KG1 (cell line): Measurements from ENCODE around the gene ZNF366.
"Not testable (repeated sequence)": the region's sequence is repeated elsewhere in the genome, so short reads cannot be mapped to it uniquely, and the experiment has no call there.

Experiments used
- DNase-seq: peaks from one replicate; lab custom pipeline; 2025; lab: John Stamatoyannopoulos, UW

The ZNF366 gene

DNA sequence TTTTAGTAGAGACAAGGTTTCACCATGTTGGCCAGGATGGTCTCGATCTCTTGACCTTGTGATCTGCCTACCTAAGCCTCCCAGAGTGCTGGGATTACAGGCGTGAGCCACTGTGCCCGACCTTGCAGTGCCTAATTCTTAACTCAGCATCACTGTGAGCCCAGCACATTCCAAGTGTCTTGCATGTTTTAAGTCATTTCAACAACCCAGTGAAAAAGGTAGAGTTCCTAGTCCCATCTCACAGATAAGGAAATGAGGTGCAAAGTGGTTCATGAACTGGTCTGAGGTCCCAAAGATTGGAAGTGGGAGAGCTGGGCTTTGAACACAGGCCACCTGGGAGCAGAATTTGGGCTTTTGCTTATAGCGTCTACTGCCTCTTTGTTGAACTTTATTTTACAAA is 68.0 kb downstream of the ZNF366 start:
- no peak for DNase-seq

DNA sequence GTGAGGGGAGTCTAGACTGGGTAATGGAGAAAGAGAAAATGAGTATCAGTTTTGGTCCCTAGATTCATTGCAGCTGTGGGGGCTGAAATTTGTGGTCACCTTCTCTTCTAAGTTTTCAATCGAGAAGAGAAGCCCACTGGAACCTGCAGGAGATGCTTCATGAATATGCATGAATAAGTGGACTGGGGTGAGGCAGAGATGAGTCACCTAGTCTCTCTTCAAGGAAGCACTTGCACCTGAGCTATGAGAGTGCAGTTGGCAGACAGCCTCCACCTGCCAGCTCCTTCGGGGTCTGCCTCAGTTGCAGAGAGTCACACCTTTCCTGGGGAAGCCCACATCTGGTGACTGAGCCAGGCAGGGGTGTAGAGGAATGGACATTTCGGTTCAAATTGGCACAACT is 69.1 kb downstream of the ZNF366 start:
- DNase-seq, result no peak

DNA sequence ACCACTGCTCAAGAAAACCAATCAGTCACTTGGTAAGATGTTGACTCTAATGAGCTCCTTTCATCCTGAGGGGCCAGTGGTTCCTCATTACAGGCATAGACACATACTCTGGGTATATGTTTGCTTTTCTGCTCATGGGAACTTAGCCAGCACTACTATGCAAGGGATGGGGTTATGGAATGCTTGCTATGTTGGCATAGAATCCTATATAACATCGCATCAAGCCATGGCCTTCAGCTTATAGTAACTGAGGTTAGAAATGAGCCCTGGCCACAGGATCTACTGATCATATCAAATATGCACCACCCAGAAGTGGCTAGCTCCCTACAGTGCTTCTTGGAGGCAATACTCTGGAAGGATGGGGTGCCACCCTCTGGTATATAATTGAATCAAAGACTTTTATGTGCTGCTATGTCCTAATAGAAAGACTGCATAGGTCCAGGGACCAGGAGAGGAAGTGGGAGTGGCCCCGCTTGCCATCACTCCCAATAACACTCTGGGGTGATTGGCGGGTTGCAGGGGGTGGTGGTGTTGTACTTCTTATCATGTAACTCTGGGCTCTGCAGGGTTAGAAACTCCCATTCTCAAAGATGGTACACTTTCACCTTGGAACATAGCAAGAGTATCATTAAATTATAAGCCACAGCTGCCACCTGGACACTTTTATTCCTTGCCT is 70.3 kb downstream of the ZNF366 start:
- DNase-seq, result no peak

DNA sequence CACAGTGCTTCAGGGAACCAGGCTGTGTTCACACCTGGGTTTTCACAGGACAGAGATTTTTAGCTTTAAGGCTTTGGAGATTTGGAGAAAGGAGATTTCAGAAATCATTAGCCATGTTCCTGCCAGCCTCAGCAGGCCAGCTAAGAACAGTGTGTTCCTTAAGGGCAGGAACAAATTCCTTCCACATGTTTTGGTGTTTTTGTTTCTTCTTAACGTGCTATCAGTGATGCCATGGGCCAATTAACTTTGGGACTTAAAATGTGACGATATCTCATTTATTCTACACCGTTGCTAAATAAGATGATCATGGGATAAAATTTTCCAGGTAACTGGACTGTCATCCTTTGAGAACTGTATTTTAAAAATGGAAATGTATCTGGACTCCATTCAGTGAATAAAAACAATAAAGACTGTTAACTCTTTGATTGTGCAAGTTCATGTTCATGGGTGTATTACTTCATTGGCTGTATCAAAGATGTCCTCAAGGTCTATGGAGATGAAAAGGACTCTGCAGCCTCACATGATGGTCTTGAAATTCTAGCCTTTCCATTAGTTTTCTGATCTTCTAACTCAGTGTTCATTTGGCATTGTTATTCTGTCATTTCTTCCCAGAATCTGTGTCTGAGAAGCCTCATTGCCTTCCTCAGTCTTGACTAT is 72.3 kb downstream of the ZNF366 start:
- no peak for DNase-seq

DNA sequence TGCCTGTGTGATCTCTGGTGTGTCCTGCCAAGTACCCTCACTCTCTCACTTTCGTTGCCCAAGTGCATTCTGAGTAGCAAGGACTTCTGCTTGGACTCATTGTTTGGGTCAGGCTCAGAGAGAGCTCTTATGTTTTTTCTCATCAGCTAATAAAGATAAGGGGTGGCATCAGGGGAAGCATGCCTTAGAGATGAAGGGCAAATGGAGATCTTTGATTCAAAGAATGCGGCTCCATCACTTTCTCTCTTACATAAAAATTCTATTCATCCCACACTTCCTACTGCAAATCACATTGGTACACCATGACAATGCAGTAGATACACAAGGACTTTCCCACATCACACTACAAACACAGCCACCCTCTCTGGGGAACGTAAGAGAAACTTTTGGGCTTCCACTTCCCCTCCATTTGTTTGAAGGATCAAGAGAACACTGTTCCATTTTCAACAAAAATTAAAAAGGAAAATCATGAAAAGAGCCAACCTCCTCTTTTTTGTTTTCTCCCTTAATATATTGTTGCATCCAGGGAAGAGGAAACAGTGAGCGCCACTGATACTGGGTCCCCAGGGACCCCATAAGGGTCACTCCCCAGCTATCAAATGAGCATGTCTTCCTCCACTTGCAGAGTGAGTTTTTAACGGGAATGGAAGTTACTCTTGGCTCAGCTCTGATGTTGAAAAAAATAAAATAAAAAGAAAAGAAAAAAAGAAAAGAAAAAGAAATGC is 73.0 kb downstream of the ZNF366 start:
- no peak for DNase-seq

DNA sequence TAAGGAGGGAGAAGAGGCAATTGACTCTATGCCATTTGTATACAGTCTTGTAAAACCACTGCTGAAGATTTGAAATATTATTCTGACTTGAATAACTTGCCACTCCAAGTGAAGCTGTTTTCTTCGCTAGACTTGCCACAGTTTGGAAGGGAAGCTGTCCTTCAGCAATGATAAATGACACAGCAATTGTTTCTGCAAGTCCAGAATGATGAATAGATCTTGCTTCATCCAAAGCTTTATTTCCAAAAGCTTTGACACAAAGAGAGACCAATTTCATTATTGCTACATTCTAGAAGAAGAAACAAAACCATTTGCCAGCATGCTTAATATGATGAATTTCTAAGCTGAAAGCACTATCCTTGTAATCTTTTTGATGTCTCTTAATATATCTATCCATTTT is 73.7 kb downstream of the ZNF366 start:
- DNase-seq, result no peak

DNA sequence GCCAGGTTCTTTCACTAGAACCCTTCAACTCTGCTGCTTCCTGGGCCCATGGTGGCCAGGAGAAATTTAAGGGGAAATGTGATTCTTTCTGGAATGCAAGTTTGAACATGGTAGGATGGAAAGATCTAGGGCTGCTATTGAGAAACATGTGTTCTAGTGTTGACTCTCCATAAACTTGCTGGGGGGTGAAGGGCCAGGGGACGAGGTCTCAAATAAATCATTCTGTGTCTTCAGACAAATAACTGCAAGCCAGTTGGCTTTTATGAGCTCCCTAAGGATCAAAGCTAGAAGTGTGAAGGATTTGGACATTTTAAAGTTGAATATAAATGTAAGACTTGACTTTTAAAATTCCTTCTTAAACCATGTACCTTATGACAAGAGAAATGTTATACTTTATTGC is 78.5 kb downstream of the ZNF366 start:
- no peak for DNase-seq

DNA sequence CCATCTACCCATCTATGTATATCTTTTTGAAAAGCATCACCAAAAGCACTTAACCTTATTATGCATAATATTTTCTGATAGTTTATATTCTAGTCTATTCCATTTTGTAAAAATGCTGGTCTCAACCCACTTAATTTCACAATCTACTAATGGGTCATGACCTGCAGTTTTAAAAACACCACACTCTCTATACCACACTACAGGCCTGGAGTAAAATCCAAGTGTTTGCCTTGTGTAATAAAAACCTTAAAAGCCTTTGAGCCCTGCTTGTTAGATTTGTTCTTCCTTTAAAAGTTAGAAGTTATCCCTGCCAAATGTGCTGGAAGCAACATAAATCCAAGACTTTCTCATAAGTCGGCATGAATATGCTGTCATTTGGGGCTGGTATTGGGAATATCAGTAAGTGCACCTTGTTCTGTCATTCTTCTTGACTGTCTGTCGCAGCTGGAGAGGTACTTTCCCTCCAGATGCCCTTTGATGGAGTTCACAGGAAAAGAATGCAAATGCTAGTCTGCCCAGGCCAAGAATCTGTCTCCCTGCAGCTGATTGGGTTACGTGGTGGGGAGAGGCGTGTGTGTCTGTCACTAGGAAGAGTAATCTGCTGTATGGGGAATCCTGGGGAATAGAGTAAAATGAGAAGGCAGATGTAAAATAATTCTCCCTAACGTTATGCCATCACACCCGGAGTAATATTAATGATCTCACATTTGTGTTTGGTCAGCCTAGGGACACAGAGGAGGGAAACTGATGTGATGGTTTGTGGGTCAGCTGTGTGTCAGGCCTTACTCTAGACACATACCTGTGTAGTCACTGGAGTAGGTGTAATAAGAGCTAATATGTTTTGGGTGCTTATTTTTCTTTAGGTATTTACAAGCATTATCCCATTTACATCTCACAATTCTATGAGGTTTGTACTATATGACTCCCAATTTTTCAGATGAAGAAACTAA is 79.4 kb downstream of the ZNF366 start:
- no peak for DNase-seq

DNA sequence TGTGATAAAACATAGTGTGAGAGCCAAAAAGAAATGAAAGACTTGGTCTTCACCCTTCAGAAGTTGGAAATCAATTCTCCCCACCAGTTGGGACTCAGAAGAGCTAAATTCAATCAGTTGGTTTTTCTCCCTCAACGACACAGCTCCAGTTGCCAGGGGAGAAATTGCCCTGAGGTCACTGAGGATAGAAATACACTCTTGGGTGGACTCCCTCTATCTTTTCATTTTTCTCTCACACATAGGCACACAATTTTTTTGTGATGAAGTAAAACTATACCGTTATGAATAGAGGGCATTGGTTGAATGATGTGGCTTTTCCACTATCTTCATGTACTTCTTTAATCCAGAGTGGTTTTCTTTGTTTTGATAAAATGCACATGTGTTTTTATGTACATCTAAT is 80.2 kb downstream of the ZNF366 start:
- DNase-seq, result no peak

DNA sequence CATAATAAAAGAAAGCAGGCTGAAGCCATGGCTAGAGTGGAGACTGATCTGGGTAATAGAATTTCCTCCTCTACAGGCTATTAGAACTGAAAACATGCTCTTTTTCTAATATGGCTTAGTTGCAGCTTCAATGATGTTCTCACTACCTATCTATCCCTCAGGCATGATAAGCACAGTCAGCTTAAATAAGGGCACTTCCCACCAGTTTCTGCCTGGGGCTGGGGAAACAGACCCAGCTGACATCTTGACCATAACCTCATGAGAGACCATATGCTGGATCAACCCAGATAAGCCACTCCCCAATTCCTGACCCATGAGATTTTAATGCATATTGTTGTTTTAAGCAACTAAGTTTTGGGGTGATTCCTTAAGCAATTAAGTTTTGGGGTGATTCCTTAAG is 81.2 kb downstream of the ZNF366 start:
- DNase-seq, result no peak

DNA sequence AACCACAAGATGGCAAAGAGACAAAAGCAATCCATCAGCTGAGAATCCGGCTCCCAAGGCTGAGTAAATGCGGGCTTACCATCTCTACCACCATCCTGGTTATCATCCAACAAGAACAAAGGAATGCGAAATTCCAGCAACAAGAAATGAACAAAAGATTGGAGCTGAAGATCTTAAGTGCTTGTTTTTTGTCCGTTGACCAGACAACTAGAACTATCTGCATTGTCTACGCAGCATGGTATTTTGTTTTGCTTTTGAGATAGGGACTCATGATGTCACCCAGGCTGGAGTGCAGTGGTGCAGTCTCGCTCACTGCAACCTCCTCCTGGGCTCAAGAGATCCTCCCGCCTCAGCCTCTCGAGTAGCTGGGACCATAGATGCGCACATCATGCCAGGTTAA is 88.9 kb downstream of the ZNF366 start:
- DNase-seq, result no peak

DNA sequence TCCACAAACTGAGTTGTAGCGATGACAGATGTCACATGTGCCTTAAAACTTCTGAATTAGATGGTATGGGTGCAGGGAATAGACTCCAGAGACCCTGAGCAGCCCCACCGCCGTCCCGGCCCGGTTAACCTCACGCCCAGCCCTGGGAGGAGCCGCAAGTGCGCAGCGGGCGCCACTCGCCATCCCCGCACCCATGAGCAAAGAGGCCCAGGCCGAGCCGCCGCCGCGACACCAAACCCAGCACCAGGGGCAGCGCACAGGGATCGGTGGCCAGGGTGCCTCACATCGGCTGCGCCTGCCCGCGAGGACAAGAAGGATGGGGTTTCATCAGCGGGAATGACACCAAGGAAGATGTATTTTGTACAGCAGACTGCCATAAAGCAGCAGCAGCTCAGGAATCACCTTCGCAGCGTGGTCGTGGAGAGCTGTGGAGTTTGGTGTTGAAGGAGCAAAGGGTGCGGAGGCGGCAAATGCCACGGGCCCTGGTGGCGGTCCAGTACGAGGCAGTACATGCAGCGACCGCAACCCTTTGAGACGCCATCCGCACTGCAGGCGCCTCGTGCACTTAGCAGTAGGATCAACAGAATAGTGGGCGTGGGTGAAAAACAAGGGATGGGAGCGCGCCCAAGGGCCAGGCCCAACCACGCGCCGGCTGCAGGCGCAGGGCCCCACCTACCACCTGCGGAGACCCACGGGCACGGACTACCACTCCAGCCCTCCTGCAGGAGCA is 89.7 kb downstream of the ZNF366 start:
- no peak for DNase-seq

DNA sequence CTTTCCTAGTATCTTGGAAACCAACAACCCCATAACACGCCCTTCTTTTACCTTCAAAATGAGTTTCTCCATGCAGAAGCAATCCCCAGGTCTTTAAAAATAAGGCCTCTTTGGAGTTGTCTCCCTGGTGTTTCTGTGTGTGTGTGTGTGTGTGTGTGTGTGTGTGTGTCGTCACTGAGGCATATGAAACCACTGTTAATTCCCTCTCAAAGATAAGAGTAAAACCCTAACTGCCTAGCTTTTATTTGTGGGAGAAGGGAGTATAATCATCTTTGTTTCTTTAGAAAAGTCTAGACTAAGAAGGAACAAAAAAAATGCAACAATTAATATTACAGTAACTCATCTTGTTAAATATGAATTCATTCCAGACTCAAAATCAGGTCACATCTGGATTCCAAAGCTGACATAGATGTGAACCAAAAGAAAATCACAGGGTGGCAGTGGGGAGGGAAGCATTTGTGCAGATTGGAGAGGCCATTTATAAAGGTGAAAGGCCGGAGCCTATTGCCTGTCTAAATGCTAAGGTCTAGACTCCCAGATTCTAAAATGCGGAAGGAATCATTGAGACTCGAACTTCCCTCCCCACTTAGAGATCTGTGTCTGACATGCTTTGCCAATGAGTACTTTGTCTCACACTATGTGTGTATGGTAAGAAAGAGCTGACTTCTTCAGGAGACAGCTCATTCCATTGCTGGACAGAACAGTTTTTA is 91.4 kb downstream of the ZNF366 start:
- no peak for DNase-seq

DNA sequence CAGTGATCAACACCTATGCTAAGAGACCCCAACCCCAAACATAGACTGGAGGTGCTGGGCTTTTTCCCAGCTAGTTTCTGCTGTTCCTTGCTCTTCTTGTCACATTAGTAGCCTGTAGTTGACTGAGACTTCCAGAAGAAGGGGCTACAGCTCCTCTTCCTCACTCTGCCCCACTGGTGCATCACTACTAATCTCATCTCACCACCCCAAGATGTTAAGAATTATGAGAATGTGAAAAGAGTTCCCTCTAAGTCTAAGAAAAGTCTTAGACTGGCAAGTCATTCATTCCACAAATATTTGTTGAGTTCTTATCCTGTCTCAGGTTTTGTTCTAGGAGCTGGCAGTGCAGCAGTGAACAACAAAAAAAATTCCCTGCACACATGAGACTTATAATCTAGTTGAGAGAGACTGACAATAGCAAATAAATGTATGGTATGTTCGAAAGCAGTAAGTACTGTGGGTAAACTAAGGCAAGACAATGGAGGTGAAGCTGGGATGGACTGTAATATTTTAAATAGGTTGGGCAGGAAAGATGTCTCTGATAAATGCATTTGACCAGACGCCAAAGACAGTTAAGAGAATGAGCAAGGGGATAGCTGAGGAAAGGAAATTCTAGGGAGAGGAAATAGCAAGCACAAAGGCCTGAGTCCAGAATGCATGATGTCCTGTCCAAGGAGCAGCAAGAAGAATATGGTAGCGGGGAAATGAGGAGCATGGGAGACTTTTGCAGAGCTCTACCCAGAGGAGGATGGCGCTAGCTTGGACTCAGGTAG is 94.7 kb downstream of the ZNF366 start:
- DNase-seq, result no peak

DNA sequence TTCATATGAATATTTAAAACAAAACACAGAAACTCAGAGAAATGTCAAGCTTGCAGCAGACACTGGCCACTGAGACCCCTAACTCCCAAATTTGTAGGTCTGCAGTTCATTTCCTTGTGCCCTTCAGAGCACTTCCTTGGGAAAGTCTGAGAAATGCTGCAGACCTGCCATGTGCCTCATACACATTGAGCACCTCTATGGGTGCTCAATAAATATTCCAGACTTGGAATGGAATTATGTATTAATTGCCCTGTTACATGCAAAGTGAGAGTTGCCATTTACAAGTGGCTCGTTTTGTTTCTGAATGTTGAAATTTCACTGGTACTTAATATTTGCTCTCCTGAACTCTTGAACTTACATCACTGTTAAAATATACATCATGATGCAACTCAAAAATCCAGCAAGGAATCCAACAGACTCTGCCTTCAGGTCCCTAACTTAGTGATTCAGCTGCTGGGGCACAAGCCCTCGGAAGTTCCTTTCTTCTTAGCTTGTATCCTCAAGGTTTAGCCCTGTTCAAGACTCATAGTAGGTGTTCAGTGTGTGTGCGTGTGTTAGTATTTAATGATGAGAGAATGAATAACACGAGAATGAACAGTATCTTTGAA is 96.4 kb downstream of the ZNF366 start:
- DNase-seq, result no peak

DNA sequence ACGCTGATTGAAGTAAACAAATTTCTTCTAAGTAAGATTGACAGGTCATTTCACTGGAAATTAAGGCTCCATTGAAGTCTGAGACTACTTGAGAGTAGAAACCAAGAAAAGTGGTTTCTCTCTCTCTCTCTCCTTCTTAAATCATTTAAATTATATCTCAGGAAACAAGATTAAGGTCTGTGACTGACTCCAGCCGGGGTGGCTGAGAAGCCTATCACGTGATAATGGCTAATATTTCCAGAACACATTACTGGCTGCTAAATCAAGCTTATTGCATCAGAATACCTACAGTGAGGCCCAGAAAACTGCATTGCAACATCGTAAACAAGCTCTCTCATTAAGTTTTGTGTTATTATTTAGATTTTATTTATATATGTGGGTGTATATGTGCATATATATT is 98.6 kb downstream of the ZNF366 start:
- DNase-seq, result no peak

DNA sequence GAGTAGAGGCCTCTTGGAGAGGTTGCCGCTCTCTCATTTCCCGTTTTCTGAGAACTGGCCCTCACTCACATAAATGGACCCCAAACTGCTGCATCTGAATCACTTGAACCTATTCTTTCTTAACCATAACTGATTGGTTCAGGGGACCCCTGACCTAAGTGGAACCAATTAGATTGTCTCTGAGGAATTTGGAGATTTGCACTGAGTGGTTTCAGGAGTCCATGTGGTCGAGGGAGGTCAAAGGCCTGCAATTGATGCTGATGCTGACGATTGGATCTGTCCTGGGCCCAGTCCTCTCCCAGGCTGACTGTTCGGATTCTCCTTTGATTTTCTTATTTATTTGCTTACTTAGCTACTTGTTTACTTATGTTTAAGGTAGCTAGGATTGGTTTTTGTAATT is 99.1 kb downstream of the ZNF366 start:
- DNase-seq, result no peak

DNA sequence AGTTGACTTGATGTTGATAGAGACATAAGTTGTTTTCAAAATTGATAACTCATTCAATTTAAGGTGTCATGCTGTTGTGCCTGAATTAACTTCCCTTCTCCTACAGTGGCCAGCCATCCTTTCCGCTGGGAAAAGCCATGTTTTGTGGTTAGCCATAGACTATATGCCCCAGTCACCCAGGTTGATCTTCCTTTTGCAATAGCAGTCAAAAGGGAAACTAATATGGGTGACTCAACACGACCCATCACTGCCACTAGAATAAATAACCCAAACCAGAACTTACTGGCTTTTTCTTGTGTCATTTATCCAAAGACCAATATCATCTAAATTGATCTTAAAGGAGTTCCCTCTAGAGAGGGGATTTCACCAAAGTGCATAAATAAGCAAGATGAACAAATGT is 99.7 kb downstream of the ZNF366 start:
- no peak for DNase-seq

DNA sequence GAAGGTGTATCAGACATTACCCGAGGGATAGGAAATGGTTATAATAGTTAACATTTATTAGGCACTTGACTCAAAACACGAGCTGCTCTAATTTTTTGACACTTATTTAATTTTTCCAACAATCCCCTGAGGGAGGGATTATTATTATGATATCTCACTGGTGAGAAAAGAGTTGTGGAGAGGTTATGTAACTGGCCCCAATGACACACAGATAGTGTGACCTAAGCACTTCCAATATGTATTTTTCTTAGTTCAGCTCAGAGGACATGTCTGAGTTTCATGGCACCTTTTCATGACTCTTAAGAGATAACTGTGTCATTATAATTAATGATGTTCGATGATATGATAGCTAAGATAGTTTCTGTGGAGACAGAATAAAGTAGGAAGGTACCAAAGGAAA is 100.1 kb downstream of the ZNF366 start:
- no peak for DNase-seq

DNA sequence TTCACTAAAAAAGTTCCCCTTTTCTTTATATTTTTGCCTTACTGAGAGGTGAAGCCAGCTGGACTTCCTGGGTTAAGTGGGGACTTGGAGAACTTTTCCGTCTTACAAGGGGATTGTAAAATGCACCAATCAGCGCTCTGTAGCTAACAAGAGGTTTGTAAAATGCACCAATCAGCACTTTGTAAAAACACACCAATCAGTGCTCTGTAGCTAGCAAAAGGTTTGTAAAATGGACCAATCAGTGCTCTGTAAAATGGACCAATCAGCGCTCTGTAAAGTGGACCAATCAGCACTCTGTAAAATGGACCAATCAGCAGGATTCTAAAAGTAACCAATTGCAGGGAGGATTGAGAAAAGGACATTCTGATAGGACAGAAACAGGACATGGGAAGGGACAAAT is 102.4 kb downstream of the ZNF366 start:
- not testable (repeated sequence) for DNase-seq
